NCI-H524 treated with DMSO at 0.1 percent for 48 hours (cell line): Measurements from ENCODE around the gene SGK1.
"Not testable (repeated sequence)": the region's sequence is repeated elsewhere in the genome, so short reads cannot be mapped to it uniquely, and the experiment has no call there.

ENCODE experiments used
- DNase-seq: peaks from one replicate; lab custom pipeline; 2025; lab: John Stamatoyannopoulos, UW

SGK1 gene

DNA sequence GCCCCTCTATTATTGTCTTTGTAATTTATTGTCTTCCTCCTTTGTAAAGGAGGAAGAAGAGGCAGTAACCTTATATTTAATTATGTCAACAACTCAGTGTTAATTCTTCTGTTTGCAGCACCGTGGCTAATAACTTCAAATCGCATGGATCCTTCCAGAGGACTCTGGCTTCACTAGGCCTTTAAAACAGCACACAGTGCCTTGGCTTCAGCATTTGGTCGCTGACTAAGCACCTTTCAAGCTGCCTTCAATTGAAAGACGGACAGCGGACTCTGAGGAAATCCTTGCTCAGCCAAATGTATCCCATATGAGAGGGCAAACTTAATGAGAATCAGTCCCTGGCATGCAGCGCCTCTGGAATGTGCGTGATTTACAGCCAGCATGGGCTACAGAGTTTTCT lies 64.2 kb downstream of the SGK1 start:
- DNase-seq = no peak

DNA sequence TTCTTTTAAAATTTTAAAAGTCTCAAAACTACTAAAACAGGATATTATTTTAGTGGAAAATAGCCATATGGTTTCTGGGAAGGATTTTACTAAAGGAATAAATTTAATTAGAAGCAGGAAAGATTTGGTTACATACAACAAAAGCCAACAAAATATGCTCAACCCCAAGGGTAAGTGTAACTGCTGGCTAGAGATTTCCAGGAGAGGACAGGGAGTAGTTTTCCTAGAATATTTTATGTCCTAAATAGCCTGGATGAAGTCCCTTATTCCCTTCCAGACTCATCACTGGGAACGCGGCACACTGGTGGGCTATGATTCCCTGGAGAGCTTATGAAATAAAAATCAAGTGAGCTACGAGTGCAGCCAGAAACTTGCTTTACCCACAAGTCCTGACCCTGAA lies 66.6 kb downstream of the SGK1 start:
- DNase-seq = no peak

DNA sequence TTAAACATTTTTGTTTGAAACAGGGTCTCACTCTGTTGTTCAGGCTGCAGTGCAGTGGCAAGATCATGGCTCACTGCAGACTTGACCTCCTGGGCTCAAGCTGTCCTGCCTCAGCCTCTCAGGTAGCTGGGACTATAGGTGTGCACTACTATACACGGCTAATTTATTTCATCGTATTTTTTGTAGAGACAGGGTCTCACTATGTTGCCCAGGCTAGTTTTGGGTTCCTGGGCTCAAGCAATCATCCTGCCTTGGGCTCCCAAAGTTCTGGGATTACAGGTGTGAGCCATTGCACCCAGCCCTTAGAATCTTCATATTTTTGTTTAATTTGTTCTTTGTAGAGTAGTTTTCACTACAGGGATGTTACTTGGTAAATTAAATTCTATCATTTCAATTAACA lies 67.1 kb downstream of the SGK1 start:
- no peak for DNase-seq

DNA sequence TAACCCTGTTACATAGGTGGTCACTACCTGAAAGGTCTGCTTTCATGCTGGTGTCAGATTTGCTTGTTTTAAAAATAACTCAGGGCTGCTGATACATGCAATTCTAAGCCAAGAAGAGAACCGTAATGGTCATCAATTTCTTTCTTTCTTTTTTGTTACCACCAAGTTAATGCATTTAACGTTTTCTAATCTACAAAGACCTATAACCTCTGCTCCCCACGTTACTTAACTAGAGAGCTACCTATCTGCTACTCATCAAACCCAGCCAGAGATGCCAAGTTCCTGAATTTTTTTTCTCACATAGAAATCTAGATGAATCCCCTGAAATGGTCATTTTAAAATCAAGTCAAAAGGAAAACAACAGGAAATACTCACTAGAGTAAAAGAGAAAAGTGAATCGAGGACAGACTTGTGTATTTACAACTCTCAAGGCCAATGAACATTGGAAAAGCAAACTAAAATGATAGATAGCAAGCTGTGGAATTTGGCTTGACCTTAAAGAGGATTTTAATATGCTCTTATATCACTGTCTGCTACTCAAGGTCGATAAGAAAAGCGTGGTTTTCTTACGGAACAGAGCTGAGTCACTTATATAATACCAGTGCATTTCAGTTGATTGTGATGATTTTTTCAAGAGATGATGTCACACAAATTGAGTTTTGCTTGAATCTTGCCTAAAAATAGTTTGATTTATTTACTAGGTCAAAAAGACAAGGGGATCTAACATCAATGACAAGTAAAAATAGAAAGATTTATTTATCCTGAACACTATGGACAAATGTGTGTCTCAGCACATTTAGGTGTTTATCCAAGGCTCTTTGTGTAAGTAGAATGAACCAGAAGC lies 67.9 kb downstream of the SGK1 start:
- DNase-seq = no peak

DNA sequence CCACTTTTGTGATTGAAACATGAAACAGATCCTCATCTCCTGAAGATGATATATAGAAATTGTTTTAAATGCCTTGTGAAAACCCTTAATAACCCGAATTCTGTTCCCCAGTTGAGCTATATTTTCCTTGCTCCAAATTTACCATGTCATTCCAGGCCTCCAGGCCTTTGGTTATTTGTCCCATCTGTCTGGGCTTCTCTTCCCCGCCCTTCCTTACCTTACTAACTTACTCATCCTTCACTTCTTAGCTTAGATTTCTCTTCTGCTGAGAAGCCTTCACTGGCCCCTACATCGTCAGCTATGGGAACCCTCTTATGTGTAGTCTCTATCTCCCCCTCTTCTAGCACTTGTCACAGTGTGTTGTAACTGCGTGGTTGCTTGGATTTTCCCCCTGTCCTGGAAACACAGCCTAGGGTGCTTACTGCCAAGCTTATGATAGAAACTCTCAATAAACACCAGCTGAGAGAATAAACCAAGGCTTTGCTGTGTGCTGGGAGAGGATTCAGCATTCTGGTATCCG lies 68.6 kb downstream of the SGK1 start:
- DNase-seq = no peak

DNA sequence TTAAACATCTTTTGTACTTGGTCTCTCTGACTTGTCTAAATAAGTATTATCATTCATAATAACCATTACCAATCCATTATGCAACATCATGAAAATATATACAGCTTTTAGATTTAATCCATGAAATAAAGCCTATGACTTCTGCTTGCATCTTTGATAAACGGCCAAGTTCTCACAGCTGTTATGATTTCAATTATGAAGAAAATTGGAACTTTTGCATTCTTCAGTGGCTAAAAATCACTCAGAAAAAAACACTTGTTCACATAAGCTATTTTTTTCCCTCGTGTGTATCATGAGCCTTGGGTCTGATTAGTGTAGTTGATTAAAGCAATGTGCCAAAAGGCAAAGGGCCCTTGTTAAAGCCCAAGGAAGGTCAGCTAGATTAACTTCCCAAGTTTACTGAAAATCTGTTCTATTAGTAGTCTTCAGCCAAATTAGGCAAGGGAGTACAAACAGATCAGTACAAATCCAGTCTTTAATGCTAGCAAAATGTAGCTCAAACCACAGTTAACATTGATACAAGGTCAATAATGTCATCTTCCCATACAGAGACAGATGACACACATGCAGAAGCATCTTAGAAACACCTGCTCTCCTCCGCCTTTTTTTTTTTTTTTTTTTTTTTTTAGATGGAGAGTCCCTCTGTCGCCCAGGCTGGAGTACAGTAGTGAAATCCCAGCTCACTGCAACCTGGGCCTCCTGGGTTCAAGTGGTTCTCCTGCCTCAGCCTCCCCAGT lies 69.9 kb downstream of the SGK1 start:
- DNase-seq = no peak

DNA sequence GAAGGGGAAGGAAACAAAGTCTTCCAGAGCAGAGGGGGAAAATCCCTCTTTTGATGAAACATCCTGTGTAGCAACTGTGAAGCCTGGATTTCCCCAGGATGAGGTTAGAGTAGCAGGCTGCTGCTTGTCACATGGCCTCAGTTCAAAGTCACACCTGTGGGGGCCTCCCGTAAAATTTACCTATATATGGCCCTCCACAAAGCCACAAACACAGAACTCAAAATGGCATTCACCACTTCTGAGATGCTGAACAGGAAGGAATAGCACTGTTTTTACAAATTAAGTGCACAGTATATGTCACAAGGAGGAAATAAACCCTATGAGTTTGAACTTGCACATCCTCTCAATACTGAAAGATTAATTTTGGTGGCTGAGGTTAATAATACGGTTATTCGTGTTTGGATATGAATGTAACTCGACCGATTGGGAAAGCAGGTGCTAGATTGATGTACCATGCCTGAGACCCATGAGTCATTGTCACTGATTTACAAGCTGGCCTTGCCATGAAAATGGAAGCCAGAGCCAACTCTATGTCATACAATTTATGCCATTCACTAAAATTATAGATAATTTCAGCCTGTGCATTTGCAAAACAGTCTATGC lies 70.6 kb downstream of the SGK1 start:
- DNase-seq = no peak

DNA sequence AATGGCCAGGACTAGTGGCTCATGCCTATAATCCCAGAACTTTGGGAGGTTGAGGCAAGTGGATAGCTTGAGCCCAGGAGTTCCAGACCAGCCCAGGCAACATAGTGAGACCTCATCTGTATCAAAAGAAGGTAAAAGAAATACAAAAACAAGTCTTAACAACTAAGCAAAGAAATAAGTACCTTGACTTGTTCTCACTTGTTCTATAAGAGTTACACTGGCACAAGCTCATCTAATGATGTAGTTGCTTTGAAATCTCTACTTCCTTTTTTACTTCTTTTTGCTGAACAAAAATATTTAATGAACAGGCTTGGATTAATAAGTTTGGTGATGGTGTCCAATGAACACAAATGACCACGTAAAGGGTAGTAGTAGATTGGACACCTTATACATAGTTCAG lies 72.2 kb downstream of the SGK1 start:
- no peak for DNase-seq

DNA sequence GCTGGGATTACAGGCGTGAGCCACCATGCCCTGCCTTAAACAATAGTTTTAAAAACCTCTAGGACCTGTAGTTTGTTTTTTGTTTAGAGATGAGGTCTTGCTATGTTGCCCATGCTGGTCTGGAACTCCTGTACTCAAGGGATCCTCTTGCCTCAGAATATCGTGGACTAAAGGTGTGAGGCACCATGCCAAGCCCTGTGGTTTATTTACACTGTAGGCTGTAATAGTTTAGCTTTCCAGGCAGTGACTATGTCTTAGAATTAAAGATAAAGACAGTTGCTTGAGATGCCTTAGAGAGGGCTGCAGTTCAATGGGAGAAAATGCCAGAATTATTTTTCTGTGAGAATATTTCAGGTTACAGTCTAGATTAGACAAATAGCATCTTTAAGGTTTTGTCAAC lies 72.9 kb downstream of the SGK1 start:
- no peak for DNase-seq

DNA sequence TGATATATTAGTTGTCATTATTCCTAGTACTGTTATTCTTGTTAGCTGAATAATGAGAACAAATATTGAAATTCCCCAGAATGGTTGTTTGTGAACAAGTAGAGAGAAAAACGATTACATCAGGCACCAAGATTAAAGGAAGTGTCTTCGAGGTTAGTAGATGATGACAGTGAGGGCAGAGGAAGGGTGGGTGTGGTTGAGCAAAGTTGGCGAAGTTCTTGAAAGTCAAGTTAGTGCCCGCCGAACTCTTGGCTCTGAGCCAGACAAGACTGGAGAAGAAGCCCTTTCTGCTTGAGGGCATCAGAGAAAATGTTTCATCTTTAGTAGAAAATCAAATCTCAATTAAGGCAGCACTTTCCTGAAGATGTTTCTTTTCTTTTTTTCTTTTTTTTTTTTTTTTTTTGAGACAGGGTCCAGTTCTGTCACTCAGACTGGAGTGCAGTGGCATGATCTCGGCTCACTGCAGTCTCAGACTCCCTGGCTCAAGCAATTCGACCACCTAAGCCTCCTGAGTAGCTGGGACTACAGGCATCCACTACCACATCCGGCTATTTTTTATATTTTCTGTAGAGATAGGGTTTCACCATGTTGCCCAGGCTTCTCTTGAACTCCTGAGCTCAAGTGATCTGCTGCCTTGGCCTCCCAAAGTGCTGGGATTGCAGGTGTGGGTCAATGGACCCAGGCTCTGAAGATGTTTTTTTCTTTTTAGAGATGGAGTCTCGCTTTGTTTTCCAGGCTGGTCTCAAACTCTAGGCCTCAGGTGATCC lies 77.1 kb downstream of the SGK1 start:
- DNase-seq = no peak

DNA sequence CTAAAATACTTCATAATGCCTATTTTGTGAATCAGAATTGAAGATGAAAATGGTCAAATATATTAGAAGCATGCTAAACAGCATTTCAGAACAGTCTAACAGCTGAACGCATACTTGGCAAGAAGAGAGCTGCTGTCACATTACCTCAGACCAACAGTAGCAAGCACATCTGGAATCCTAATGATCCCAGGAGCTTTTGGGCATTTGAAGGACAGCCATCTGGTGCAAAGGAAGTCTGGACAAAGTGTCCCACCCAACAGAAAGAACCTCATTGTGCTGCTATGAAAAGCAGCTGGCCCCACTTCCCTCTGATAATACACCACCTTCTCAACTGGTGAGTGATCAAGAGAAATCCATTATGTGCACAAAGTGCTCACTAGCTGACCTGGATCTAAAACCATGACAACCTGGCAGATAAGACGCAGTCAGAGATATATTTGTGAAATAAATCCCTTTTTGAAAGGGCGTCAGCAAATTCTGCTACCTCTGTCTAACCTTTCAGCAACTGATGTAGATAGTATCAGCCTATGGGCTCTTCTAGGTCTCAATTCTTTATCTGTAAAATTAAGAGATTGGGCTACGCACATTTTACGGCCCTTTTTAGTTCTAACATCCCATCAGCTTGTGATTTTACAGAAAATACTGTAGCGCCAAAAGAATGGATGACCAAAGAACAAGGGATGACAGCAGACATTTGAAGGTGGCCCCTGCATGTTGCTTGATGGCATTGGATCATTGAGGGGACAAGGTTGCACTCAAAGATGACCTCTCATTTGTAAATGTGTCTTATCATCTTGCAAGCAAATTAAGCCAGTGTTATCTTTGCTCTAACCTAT lies 78.7 kb downstream of the SGK1 start:
- peak; percentile 88 for DNase-seq

DNA sequence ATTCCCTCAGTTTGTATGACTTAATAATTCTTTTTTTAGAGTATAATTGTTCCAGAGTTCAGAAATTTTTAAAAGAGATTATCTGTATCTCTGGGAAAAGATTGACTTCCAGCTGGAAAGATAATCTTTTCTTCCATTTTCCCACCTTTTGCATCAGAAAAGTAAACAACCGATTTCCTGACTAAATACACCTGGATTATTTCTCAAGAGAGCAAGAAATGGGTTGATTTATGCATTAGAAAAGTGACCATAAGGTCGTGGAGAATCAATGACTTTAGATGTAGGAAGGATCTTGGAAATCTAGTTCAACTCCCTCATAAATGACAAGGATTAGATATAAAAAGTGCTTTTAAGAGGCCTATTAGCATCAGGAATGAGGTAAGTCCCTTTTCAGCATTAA lies 79.9 kb downstream of the SGK1 start:
- peak; percentile 99 for DNase-seq

DNA sequence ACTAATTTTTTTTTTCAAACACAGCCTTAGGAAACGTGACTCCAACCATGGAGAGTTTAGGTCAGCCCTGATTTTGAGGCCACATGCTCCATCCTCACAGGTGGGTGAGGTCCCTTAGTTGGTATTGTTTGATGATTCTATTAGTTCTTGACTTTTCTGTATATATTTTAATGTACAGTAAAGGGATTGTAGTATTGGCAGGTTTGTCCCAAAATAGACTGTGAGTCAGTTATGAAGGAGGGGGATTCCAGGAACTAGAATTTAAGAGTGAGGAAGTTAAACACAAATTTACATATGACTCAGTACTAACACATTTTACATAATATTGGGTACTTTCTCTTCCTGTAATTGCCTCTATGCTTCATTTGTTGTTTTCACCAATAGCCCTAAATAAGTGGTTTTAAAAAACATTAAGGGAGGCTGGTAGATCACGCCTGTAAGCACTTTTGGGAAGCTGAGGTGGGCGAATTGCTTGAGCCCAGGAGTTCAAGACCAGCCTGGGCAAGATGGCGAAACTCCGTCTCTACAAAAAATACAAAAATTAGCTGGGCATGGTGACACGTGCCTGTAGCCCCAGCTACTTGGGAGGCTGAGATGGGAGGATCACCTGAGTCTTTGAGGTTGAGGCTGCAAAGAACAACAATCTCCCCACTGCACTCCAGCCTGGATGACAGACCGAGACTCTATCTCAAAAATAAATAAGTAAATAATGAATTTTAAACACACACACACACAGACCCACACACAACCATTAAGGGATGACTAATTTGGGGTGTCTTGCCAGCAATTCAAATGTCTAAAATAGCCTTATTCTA lies 81.8 kb downstream of the SGK1 start:
- no peak for DNase-seq

DNA sequence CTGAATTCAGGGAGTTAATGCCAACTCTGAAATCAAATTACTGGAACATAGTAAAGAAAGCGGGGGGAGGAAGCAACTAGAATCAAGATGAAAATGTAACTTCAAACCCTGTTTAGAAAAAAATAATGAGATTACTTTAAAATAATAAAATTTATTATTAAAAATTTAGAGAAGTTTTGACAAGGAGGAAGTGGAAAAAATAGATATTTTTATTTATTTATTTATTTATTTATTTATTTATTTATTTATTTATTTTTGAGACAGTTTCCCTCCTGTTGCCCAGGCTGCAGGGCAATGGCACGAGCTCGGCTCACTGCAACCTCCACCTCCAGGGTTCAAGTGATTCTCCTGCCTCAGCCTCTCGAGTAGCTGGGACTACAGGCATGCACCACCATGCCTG lies 82.6 kb downstream of the SGK1 start:
- not testable (repeated sequence) for DNase-seq

DNA sequence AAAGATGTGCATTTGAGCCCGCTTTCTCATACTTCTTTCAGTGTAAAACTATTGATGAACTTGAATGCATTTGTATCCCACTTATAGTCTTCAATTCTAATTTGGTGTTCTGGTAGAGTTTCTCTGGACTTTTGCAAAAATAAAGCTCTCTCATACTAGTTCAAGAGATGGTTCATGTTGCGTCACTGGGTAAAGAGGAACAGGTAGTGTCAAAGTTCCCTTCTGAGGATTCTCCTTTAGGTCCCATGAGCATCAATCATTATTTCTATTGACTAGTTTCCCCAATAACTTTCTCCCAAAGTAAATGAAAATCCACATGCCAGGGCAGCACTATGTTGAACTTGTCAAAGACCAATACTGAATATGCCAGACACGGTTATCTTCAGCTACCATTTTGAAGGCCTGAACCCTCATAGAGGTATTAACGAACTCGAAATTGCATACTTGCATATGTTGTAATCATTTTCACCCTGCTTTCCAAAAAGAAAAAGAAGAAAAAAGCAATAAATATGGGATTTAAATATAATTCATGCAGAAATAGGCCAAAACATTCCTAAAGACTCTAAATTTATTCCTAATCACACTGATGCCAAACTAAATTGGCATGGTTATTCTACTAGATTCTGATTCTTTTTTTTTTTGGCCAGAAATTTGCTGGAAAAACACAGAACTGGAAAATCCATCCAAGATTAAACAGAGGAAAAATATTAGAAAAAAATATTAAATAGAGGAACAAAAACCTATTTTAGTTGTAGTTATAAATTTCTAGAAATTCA lies 84.5 kb downstream of the SGK1 start:
- DNase-seq = no peak

DNA sequence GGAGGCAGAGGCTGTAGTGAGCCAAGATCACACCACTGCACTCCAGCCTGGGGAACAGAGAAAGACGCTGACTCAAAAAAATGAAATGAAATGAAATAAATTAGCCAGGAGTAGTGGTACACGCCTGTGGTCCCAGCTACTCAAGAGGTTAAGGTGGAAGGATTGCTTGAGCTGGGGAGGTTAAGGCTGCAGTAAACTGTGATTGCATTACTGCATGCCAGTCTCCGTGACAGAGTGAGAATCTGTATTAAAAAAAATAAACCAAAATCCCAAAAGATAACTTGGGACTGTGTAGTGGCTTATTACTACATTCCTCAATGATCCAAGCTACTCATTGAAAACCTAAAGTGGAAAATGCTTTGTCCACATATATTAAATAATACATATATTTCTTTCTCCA lies 87.0 kb downstream of the SGK1 start:
- DNase-seq = no peak

DNA sequence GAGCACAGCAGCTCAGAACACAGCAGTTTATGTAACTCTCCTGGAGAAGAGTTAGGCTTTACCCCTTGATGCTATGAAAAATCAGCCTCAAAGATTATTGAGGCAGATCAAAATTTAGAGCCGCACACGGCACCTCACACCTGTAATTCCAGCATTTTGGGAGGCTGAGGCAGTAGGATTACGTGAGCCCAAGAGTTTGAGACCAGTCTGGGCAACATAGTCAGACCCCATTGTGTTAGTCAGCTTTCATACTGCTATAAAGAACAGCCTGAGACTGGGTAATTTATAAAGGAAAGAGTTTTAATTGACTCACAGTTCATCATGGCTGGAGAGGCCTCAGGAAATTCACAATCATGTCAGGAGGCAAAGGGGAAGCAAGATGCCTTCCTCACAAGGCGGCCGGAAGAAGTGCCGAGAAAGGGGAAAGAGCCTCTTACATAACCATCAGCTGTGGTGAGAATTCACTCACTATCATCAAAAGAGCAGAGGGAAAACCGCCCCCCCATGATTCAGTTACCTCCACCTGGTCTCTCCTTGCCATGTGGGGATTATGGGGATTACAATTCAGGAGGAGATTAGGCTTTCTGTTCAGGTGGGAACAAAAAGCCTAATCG lies 87.7 kb downstream of the SGK1 start:
- DNase-seq = peak; percentile 55

DNA sequence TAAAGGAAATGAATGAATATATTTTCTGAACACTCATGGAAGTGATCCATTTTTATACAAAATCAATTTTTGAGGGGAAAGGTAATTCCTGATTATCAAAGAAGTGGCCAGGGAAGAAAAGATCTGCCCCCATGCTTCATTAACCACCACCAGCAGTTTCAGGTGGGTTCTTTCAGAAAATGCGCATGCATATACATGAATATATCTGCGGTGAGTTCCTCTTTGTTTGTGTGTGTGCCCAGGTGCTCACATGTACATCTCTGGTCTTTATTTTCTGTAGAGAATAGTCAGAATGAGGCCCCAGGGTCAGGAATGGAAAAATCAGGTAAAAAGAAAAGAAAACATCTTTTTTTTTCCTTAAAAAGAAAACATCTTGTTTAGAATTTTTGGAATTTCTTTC lies 88.4 kb downstream of the SGK1 start:
- no peak for DNase-seq

DNA sequence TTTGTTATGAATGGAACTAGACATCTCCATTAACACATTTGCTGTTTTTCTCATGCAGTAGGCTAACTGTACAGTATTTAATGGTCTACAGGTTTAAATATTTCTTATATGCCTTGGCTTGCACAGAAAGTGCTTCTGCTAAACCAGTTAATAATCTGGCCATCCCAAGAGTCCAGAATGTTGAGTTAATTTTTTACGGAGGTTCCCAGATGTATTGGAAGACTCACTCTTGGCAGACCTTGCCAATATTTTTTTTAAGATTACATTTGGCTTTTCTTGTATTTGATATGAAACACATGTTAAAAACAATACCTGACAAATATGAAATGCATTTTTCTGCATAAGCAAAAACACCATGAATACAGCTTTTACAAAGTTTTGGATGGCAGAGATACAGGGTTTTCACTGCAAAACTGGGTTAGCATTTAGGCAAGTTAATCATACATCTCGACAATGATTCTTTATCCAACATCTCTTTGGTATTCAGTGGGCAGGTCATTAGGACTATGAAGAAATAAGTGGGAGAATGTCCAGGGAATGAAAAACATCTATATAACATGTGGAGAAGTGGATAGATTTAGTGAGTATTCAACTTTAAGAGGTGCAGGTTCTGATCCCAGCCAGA lies 94.0 kb downstream of the SGK1 start:
- no peak for DNase-seq
